H1 (cell line): Measurements from ENCODE around the gene NBEA. TPM values are rescaled to one million over a fixed set of nuclear protein-coding genes. Genes with fewer than 3 reads are reported as not detected.

ENCODE experiments used
- CTCF ChIA-PET: fragments of 300-600 bp; sonication (Branson Sonifier 250); formaldehyde crosslinking; loops from one replicate; lab custom pipeline; 2021; ENCODE audit not compliant: partially characterized antibody; lab: Charles Lee
- POLR2A ChIA-PET: fragments of 300-600 bp; sonication (Branson Sonifier 250); formaldehyde crosslinking; loops from one replicate; lab custom pipeline; 2021; ENCODE audit warnings: inconsistent platforms; ENCODE audit not compliant: partially characterized antibody; lab: Charles Lee
- DNase-seq, 2 experiments: peaks; one replicate each; pipeline versions ENCODE4 v3.0.0 to v3.0.0-alpha.2; 2010 to 2022; ENCODE audit warnings: low spot score in 2 of 2, low read depth in 1 of 2, mixed read lengths in 1 of 2
- FAIRE-seq: peaks from 2 replicates; lab custom pipeline; 2011; peaks lifted over from hg19 to GRCh38; lab: Jason Lieb, UNC
- H2AFZ ChIP-seq: 2 replicates; pipeline ENCODE4 v1.8.1; 2012; ENCODE audit warnings: low read length, inconsistent platforms
- H2AK5ac ChIP-seq: 2 replicates; pipeline ENCODE4 v1.6.1; 2013; ENCODE audit warnings: low read depth, low read length
- H2BK120ac ChIP-seq: replicated peaks from 2 replicates; pipeline ENCODE3; 2013; ENCODE audit warnings: low read depth, low read length, inconsistent platforms
- H2BK12ac ChIP-seq: 2 replicates; pipeline ENCODE4 v1.6.1; 2013; ENCODE audit warnings: low read depth, low read length
- H2BK15ac ChIP-seq: 2 replicates; pipeline ENCODE4 v1.6.1; 2013; ENCODE audit warnings: low read length
- H2BK20ac ChIP-seq: 2 replicates; pipeline ENCODE4 v1.6.1; 2013; ENCODE audit warnings: low read length
- H2BK5ac ChIP-seq: 2 replicates; pipeline ENCODE4 v1.6.1; 2013; ENCODE audit warnings: low read depth, low read length
- H3K14ac ChIP-seq: 2 replicates; pipeline ENCODE4 v1.6.1; 2013; ENCODE audit warnings: inconsistent platforms; ENCODE audit not compliant: insufficient read length
- H3K18ac ChIP-seq: 2 replicates; pipeline ENCODE4 v1.6.1; 2013; ENCODE audit warnings: low read length; ENCODE audit errors: extremely low read depth
- H3K23ac ChIP-seq: 2 replicates; pipeline ENCODE4 v1.6.1; 2013; ENCODE audit warnings: inconsistent platforms; ENCODE audit not compliant: insufficient read length
- H3K23me2 ChIP-seq: 2 replicates; pipeline ENCODE4 v1.6.1; 2013; ENCODE audit warnings: low read depth, low read length
- H3K27ac ChIP-seq: 2 replicates; pipeline ENCODE4 v1.6.1; 2011; ENCODE audit warnings: low read depth, low read length, inconsistent platforms
- H3K27me3 ChIP-seq, 4 experiments: replicated peaks in 1 of 4; 1 replicate in 1 of 4; 2 replicates in 3 of 4; pipeline versions ENCODE4 v1.6.1 to v1.8.1; 2011 to 2013; ENCODE audit warnings: low read length in 3 of 4, mild to moderate bottlenecking in 3 of 4, inconsistent platforms in 2 of 4, mixed read lengths in 2 of 4, moderate library complexity in 1 of 4; ENCODE audit not compliant: control insufficient read depth in 3 of 4, insufficient read depth in 3 of 4; ENCODE audit errors: extremely low read depth in 1 of 4
- H3K36me3 ChIP-seq, 4 experiments: 2 replicates each; pipeline versions ENCODE4 v1.6.1 to v1.8.1; 2011 to 2013; ENCODE audit warnings: mild to moderate bottlenecking in 4 of 4, low read length in 3 of 4, moderate library complexity in 2 of 4, control low read depth in 1 of 4, inconsistent platforms in 1 of 4; ENCODE audit not compliant: insufficient read depth in 4 of 4, control insufficient read depth in 2 of 4
- H3K4ac ChIP-seq: replicated peaks from 2 replicates; pipeline ENCODE3; 2013; ENCODE audit warnings: low read length, low read depth, mixed read lengths, inconsistent platforms; ENCODE audit not compliant: insufficient read length
- H3K4me1 ChIP-seq, 4 experiments: replicated peaks in 1 of 4; 1 replicate in 1 of 4; 2 replicates in 3 of 4; pipeline versions ENCODE4 v1.6.1 to v1.8.1; 2011 to 2013; ENCODE audit warnings: low read length in 3 of 4, inconsistent platforms in 2 of 4, mixed read lengths in 1 of 4; ENCODE audit not compliant: insufficient read depth in 4 of 4, control insufficient read depth in 3 of 4
- H3K4me2 ChIP-seq, 2 experiments: 2 replicates each; pipeline versions ENCODE4 v1.6.1 to v1.8.1; 2011 to 2013; ENCODE audit warnings: low read depth in 2 of 2, low read length in 2 of 2, control low read depth in 1 of 2, inconsistent platforms in 1 of 2, mild to moderate bottlenecking in 1 of 2; ENCODE audit not compliant: insufficient read depth in 1 of 2
- H3K4me3 ChIP-seq, 4 experiments: fragments of 200-600, 300-600 bp in 1 of 4; sonication (generic), shearing (Covaris generic), sonication (Bioruptor Twin) in 1 of 4; 2 replicates each; pipeline versions ENCODE4 v1.5.1 to v1.8.1; 2011 to 2016; ENCODE audit warnings: low read length in 4 of 4, low read depth in 3 of 4, control low read depth in 2 of 4, inconsistent platforms in 2 of 4, mild to moderate bottlenecking in 2 of 4, mixed read lengths in 1 of 4, moderate library complexity in 1 of 4; ENCODE audit not compliant: insufficient read depth in 2 of 4; ENCODE audit errors: extremely low read depth in 1 of 4
- H3K56ac ChIP-seq: replicated peaks from 2 replicates; pipeline ENCODE3; 2013; ENCODE audit warnings: low read depth, mild to moderate bottlenecking, mixed read lengths, low read length, inconsistent platforms; ENCODE audit not compliant: insufficient read length
- H3K79me1 ChIP-seq: 2 replicates; pipeline ENCODE4 v1.6.1; 2013; ENCODE audit warnings: low read depth, low read length, control low read depth
- H3K79me2 ChIP-seq, 2 experiments: 2 replicates each; pipeline versions ENCODE4 v1.6.1 to v1.8.1; 2012 to 2013; ENCODE audit warnings: low read length in 2 of 2, mild to moderate bottlenecking in 2 of 2, inconsistent platforms in 1 of 2; ENCODE audit not compliant: insufficient read depth in 2 of 2, control insufficient read depth in 1 of 2
- H3K9ac ChIP-seq, 4 experiments: replicated peaks in 1 of 4; 1 replicate in 1 of 4; 2 replicates in 3 of 4; pipeline versions ENCODE4 v1.6.1 to v1.8.1; 2011 to 2013; ENCODE audit warnings: low read depth in 3 of 4, low read length in 3 of 4, control low read depth in 2 of 4, mild to moderate bottlenecking in 2 of 4, moderate library complexity in 2 of 4, inconsistent platforms in 1 of 4; ENCODE audit errors: extremely low read depth in 1 of 4
- H3K9me3 ChIP-seq, 2 experiments: 2 replicates each; pipeline versions ENCODE4 v1.6.1 to v1.8.1; 2012 to 2013; ENCODE audit warnings: mild to moderate bottlenecking in 2 of 2, moderate library complexity in 2 of 2, control low read depth in 1 of 2, inconsistent platforms in 1 of 2, low read depth in 1 of 2, low read length in 1 of 2, mixed read lengths in 1 of 2; ENCODE audit not compliant: insufficient read depth in 2 of 2
- H4K20me1 ChIP-seq, 2 experiments: replicated peaks in 1 of 2; 2 replicates each; pipeline versions ENCODE3 to v1.8.1; 2011 to 2013; ENCODE audit warnings: inconsistent platforms in 2 of 2, low read length in 2 of 2, mild to moderate bottlenecking in 1 of 2; ENCODE audit not compliant: insufficient read depth in 2 of 2, control insufficient read depth in 1 of 2
- H4K5ac ChIP-seq: 2 replicates; pipeline ENCODE4 v1.6.1; 2013; ENCODE audit warnings: low read length, low read depth, mixed read lengths, inconsistent platforms; ENCODE audit not compliant: insufficient read length
- H4K8ac ChIP-seq: 2 replicates; pipeline ENCODE4 v1.8.0; 2013; ENCODE audit warnings: mild to moderate bottlenecking, moderate library complexity, low read length, inconsistent platforms; ENCODE audit not compliant: insufficient read depth; ENCODE audit errors: extremely low read depth
- H4K91ac ChIP-seq: replicated peaks from 2 replicates; pipeline ENCODE3; 2013; ENCODE audit warnings: low read length, mixed read lengths, inconsistent platforms; ENCODE audit not compliant: insufficient read length
- BACH1 ChIP-seq: IDR thresholded peaks from 2 replicates; pipeline ENCODE4 v1.6.1; 2012; ENCODE audit warnings: low read length, improper control_type of control experiment
- BCL11A ChIP-seq, 2 experiments: IDR thresholded peaks; one replicate each; pipeline ENCODE4 v1.6.1; 2011; ENCODE audit warnings: low read depth in 2 of 2, low read length in 2 of 2, mild to moderate bottlenecking in 2 of 2
- JUND ChIP-seq: IDR thresholded peaks from 2 replicates; pipeline ENCODE4 v1.6.1; 2011; ENCODE audit warnings: mild to moderate bottlenecking, improper control_type of control experiment, low read length
- PHF8 ChIP-seq: fragments of 200-600 bp; sonication (generic); conservative IDR thresholded peaks from 2 replicates; pipeline ENCODE4 v1.7.1; 2012; ENCODE audit warnings: low read depth, mild to moderate bottlenecking, inconsistent platforms, low read length, moderate library complexity
- POLR2AphosphoS5 ChIP-seq: IDR thresholded peaks from 2 replicates; pipeline ENCODE4 v1.6.1; 2011; ENCODE audit warnings: low read depth, low read length
- SIRT6 ChIP-seq: IDR thresholded peaks from one replicate; pipeline ENCODE4 v1.7.1; 2012; ENCODE audit warnings: low read length, inconsistent platforms
- TCF12 ChIP-seq: IDR thresholded peaks from 2 replicates; pipeline ENCODE4 v1.6.1; 2011; ENCODE audit warnings: low read depth, mild to moderate bottlenecking, low read length
- USF2 ChIP-seq: IDR thresholded peaks from 2 replicates; pipeline ENCODE4 v1.6.1; 2011; ENCODE audit warnings: low read length, improper control_type of control experiment
- YY1 ChIP-seq: IDR thresholded peaks from 2 replicates; pipeline ENCODE4 v1.6.1; 2011; ENCODE audit warnings: low read depth, mild to moderate bottlenecking, low read length
- WGBS, 2 experiments: shearing (Covaris generic) in 1 of 2; methylation state at CpG; one replicate each; pipeline versions ENCODE4 v1.1.6 to v1.1.7; 2013 to 2015; ENCODE audit warnings: low lambda C conversion rate in 2 of 2, mixed read lengths in 2 of 2, inconsistent platforms in 1 of 2, low coverage in 1 of 2, missing lambda C conversion rate in 1 of 2; ENCODE audit not compliant: insufficient replicate concordance in 2 of 2, insufficient coverage in 1 of 2, insufficient read length in 1 of 2; ENCODE audit errors: extremely low coverage in 1 of 2, missing lambda C conversion rate in 1 of 2; 5-methylcytosine and 5-hydroxymethylcytosine counted together
- polyA plus RNA-seq, 7 experiments: library from polyadenylated mRNA; depleted of rRNA in 3 of 7; stranded (reverse) in 5 of 7; unstranded in 2 of 7; fragments of >200 nt in 5 of 7; fragments of 200-250 nt in 2 of 7; gene quantifications; 1 replicate in 5 of 7; 2 replicates in 1 of 7; 4 replicates in 1 of 7; pipeline versions ENCODE4 v1.2.1 to v1.2.3, GENCODE V29; 2011 to 2013; ENCODE audit warnings: missing spikeins in 2 of 7, mixed read lengths in 2 of 7
- total RNA-seq: library from RNA; stranded (reverse); fragmentation: NEBNext Ultra II Directional; extraction: Animal tissue kit (Norgen Biotek cat#: 25700); gene quantifications from 2 replicates; pipeline ENCODE4 v1.2.1, GENCODE V29; 2021
- TF ChIP-seq, protein P1 (sequence below): IDR thresholded peaks from 2 replicates; pipeline ENCODE4 v1.6.1; 2011; ENCODE audit warnings: low read depth, mild to moderate bottlenecking, low read length; ENCODE audit not compliant: insufficient read depth

Gene NBEA
- total and polyA plus RNA-seq, 2 of the 8 experiments (the other 6 are each of a cell fraction or from before 2014, with no cell fraction given), result 14.2 to 21.5 TPM

DNA sequence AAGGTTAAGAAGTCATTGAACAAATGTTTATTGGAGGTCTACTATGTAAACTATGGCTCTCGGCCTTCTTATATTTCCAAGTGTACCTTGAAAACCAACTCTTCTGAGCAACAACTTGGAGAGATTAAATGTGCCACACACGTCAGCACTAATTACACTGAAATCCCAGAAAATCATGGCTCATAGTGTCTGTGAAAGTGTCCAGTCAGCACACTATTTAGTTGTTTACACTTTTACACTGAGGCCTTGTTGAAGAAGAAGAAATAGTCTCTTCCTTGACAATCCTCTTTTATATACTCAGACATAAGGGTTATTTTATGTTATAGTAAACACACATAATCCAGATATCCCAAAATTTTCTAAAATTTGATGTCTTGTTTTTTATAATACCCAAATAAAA is 30.9 kb upstream of the NBEA start:
- no peak overlapping the region for H3K4me3 ChIP-seq
- no peaks in the 10 kb centered on the region for H3K79me2 ChIP-seq
- H2AK5ac ChIP-seq, result no peak overlapping the region
- H2BK15ac ChIP-seq, result no peak overlapping the region
- no peaks in the 10 kb centered on the region for H3K36me3 ChIP-seq
- no peaks in the 10 kb centered on the region; the same call in 1 of the 2 replicates for H3K23me2 ChIP-seq
- WGBS, 2 experiments, result 90% methylated on average over 2 of the region's 2 CpGs; no CpG with 5 or more reads in 1 of the 2 experiments
- no peaks in the 10 kb centered on the region for H3K9me3 ChIP-seq
- H3K4me1 ChIP-seq, result peaks cover 4 to 25% (median 15%) of the 10 kb centered on the region in 4 experiments; a peak in 6 of 7 replicates
- H3K4me2 ChIP-seq, result no peak overlapping the region
- no peak overlapping the region for H3K4ac ChIP-seq
- H3K9ac ChIP-seq, result no peak overlapping the region
- H4K20me1 ChIP-seq, result no peaks in the 10 kb centered on the region
- DNase-seq, result no peak
- H2BK5ac ChIP-seq, result no peak overlapping the region
- H2BK20ac ChIP-seq, result no peak overlapping the region; the same call in 1 of the 2 replicates
- ChIA-PET POLR2A (interaction anchor here (0.6 kb wide), 1 partner anchor 68 kb away, joined by 3 read pairs; no protein-coding TSS in a partner anchor), CTCF (no interaction called here)
- H3K27me3 ChIP-seq, result no peaks in the 10 kb centered on the region
- no peaks in the 10 kb centered on the region for H3K79me1 ChIP-seq
- H4K5ac ChIP-seq, result no peak overlapping the region
- no peak overlapping the region for H3K18ac ChIP-seq
- H3K23ac ChIP-seq, result no peak overlapping the region
- H2BK120ac ChIP-seq, result no peak overlapping the region
- H3K14ac ChIP-seq, result no peak overlapping the region
- H3K56ac ChIP-seq, result no peak overlapping the region
- H4K91ac ChIP-seq, result no peak overlapping the region
- H3K27ac ChIP-seq, result no peak overlapping the region
- H2AFZ ChIP-seq, result no peak overlapping the region
- no peak overlapping the region for H4K8ac ChIP-seq
- no peak for FAIRE-seq
- H2BK12ac ChIP-seq, result no peak overlapping the region
- TF ChIP-seq YY1 (no peak), BACH1 (no peak), SIRT6 (no peak), BCL11A (IDR thresholded peaks at IDR 0.05; ENCODE audit: low read depth in 2 of 2, low read length in 2 of 2) (no peak), PHF8 (no peak), POLR2AphosphoS5 (no peak), TCF12 (no peak), JUND (no peak), USF2 (no peak)
- TF ChIP-seq, protein P1, sequence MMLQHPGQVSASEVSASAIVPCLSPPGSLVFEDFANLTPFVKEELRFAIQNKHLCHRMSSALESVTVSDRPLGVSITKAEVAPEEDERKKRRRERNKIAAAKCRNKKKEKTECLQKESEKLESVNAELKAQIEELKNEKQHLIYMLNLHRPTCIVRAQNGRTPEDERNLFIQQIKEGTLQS, result no peak
